HepG2 (cell line): ENCODE data around the gene CEACAM16. TPM values are rescaled to one million over a fixed set of nuclear protein-coding genes. Genes with fewer than 3 reads are reported as not detected.

Source experiments
- ARID3A ChIP-seq: IDR thresholded peaks from 2 replicates; pipeline ENCODE4 v1.6.1; 2012; ENCODE audit warnings: low read depth, low read length, improper control_type of control experiment
- FOSL2 ChIP-seq: sonication (generic); formaldehyde crosslinking; IDR thresholded peaks from 2 replicates; pipeline ENCODE4 v1.4.0; 2020; ENCODE audit warnings: missing genetic modification reagents
- HOXA3 ChIP-seq: sonication (generic); formaldehyde crosslinking; IDR thresholded peaks from 2 replicates; pipeline ENCODE4 v1.5.0; 2020; ENCODE audit warnings: missing genetic modification reagents
- HOXA9 ChIP-seq: sonication (generic); formaldehyde crosslinking; IDR thresholded peaks from 2 replicates; pipeline ENCODE4 v1.8.1; 2022; ENCODE audit warnings: missing genetic modification reagents, mild to moderate bottlenecking, moderate library complexity, borderline replicate concordance
- IRX3 ChIP-seq: sonication (generic); formaldehyde crosslinking; IDR thresholded peaks from 2 replicates; pipeline ENCODE4 v1.8.1; 2023; ENCODE audit warnings: mild to moderate bottlenecking, low read depth, missing genetic modification reagents, borderline replicate concordance
- MED8 ChIP-seq: sonication (generic); formaldehyde crosslinking; IDR thresholded peaks from 2 replicates; pipeline ENCODE4 v1.8.1; 2023; ENCODE audit warnings: mild to moderate bottlenecking, missing genetic modification reagents; ENCODE audit not compliant: insufficient replicate concordance
- MEIS2 ChIP-seq: sonication (generic); formaldehyde crosslinking; IDR thresholded peaks from 2 replicates; pipeline ENCODE4 v1.9.0; 2021; ENCODE audit warnings: mild to moderate bottlenecking, missing genetic modification reagents
- MIXL1 ChIP-seq: IDR thresholded peaks from 2 replicates; pipeline ENCODE4 v1.6.1; 2016
- MTERF4 ChIP-seq: sonication (generic); formaldehyde crosslinking; IDR thresholded peaks from 2 replicates; pipeline ENCODE4 v1.8.0; 2023; ENCODE audit warnings: mild to moderate bottlenecking, missing genetic modification reagents
- ONECUT2 ChIP-seq: sonication (generic); formaldehyde crosslinking; IDR thresholded peaks from 2 replicates; pipeline ENCODE4 v1.4.0; 2020; ENCODE audit warnings: missing genetic modification reagents
- PRMT3 ChIP-seq: sonication (generic); formaldehyde crosslinking; IDR thresholded peaks from 2 replicates; pipeline ENCODE4 v1.8.1; 2022; ENCODE audit warnings: low read depth, mild to moderate bottlenecking, moderate library complexity, missing genetic modification reagents, borderline replicate concordance
- REL ChIP-seq: sonication (generic); formaldehyde crosslinking; conservative IDR thresholded peaks from 2 replicates; pipeline ENCODE4 v1.8.0; 2022; ENCODE audit warnings: mild to moderate bottlenecking, missing genetic modification reagents, moderate library complexity
- THAP9 ChIP-seq: sonication (generic); formaldehyde crosslinking; IDR thresholded peaks from 2 replicates; pipeline ENCODE4; 2020; ENCODE audit warnings: missing genetic modification reagents, mild to moderate bottlenecking, borderline replicate concordance
- TP53 ChIP-seq: sonication (generic); formaldehyde crosslinking; conservative IDR thresholded peaks from 2 replicates; pipeline ENCODE4 v1.4.0; 2020; ENCODE audit warnings: missing genetic modification reagents
- XRCC5 ChIP-seq: fragments of 200-400 bp; formaldehyde crosslinking; optimal IDR thresholded peaks from 2 replicates; pipeline ENCODE3; 2017; ENCODE audit warnings: mild to moderate bottlenecking, low read length
- ZBTB3 ChIP-seq: sonication (generic); formaldehyde crosslinking; IDR thresholded peaks from 2 replicates; pipeline ENCODE4 v1.4.0; 2020; ENCODE audit warnings: low read depth, mild to moderate bottlenecking, moderate library complexity, missing genetic modification reagents, borderline replicate concordance
- ZMYM3 ChIP-seq: sonication (generic); formaldehyde crosslinking; IDR thresholded peaks from 2 replicates; pipeline ENCODE4 v1.5.1; 2020; ENCODE audit warnings: mild to moderate bottlenecking, missing genetic modification reagents
- ZNF20 ChIP-seq: sonication (generic); formaldehyde crosslinking; IDR thresholded peaks from 2 replicates; pipeline ENCODE4 v1.4.0; 2020; ENCODE audit warnings: mild to moderate bottlenecking, moderate library complexity, missing genetic modification reagents
- ZNF331 ChIP-seq: sonication (generic); formaldehyde crosslinking; IDR thresholded peaks from 2 replicates; pipeline ENCODE4 v1.4.0; 2020; ENCODE audit warnings: missing genetic modification reagents
- ZNF362 ChIP-seq: sonication (generic); formaldehyde crosslinking; IDR thresholded peaks from 2 replicates; pipeline ENCODE4 v1.4.0; 2020; ENCODE audit warnings: missing genetic modification reagents, mild to moderate bottlenecking, borderline replicate concordance
- ZNF460 ChIP-seq: sonication (generic); formaldehyde crosslinking; IDR thresholded peaks from 2 replicates; pipeline ENCODE4 v1.5.1; 2020; ENCODE audit warnings: missing genetic modification reagents, mild to moderate bottlenecking, borderline replicate concordance
- ZNF703 ChIP-seq: sonication (generic); formaldehyde crosslinking; IDR thresholded peaks from 2 replicates; pipeline ENCODE4 v1.5.1; 2020; ENCODE audit warnings: missing genetic modification reagents, mild to moderate bottlenecking, moderate library complexity, borderline replicate concordance
- ZNF780A ChIP-seq: sonication (generic); formaldehyde crosslinking; IDR thresholded peaks from 2 replicates; pipeline ENCODE4 v1.8.0; 2022; ENCODE audit warnings: mild to moderate bottlenecking, missing genetic modification reagents, moderate library complexity
- ZNF816 ChIP-seq: sonication (generic); formaldehyde crosslinking; IDR thresholded peaks from 2 replicates; pipeline ENCODE4 v1.8.0; 2022; ENCODE audit warnings: missing genetic modification reagents, mild to moderate bottlenecking, borderline replicate concordance
- polyA plus RNA-seq, 8 experiments: library from polyadenylated mRNA; depleted of rRNA in 3 of 8; stranded (reverse) in 7 of 8; unstranded in 1 of 8; fragments of >200 nt; fragmentation: Illumina TruSeq in 4 of 8; extraction: Trizol in 4 of 8; gene quantifications; 2 replicates each; pipeline versions ENCODE4 v1.2.1 to v1.2.3, GENCODE V29; 2011 to 2016; ENCODE audit warnings: low read depth in 4 of 8, missing spikeins in 1 of 8, mixed read lengths in 1 of 8; ENCODE audit not compliant: insufficient read depth in 1 of 8
- total RNA-seq, 5 experiments: library from RNA; depleted of rRNA; stranded (reverse); fragments of >200 nt; fragmentation: Illumina TruSeq; extraction: Trizol; gene quantifications; 2 replicates each; pipeline ENCODE4 v1.2.3, GENCODE V29; 2016; ENCODE audit warnings: low read depth in 1 of 5

Gene CEACAM16
- total and polyA plus RNA-seq, 2 of the 13 experiments (the other 11 are each of a cell fraction or from before 2014, with no cell fraction given), result not detected

- TF ChIP-seq MIXL1 (CRISPR knock-in tag), result peak; percentile 42; the same call in 1 of the 2 replicates
- TF ChIP-seq TP53 (CRISPR knock-in tag), result no peak
- TF ChIP-seq ZNF816 (CRISPR knock-in tag), result no peak
- no peak for TF ChIP-seq MED8 (CRISPR knock-in tag)
- no peak for TF ChIP-seq ZNF780A (CRISPR knock-in tag)
- no peak for TF ChIP-seq ZNF362 (CRISPR knock-in tag)
- no peak for TF ChIP-seq ZNF703 (CRISPR knock-in tag)
- no peak for TF ChIP-seq XRCC5
- no peak for TF ChIP-seq HOXA9 (CRISPR knock-in tag)
- TF ChIP-seq ZNF460, result no peak
- TF ChIP-seq ZMYM3, result 0 out of 2 replicates have a peak, but pooled peaks have one; percentile 32
- TF ChIP-seq ZNF20 (CRISPR knock-in tag), result no peak
- TF ChIP-seq ONECUT2 (CRISPR knock-in tag), result peak; percentile 46; the same call in 1 of the 2 replicates
- TF ChIP-seq ZBTB3 (CRISPR knock-in tag), result no peak
- no peak for TF ChIP-seq MEIS2 (CRISPR knock-in tag)
- no peak for TF ChIP-seq PRMT3 (CRISPR knock-in tag)
- no peak for TF ChIP-seq THAP9 (CRISPR knock-in tag)
- TF ChIP-seq HOXA3 (CRISPR knock-in tag), result peak; percentile 51; the same call in 1 of the 2 replicates
- TF ChIP-seq REL (CRISPR knock-in tag), result no peak
- TF ChIP-seq IRX3 (CRISPR knock-in tag), result no peak
- TF ChIP-seq ARID3A, result no peak
- no peak for TF ChIP-seq MTERF4 (CRISPR knock-in tag)
- TF ChIP-seq FOSL2 (CRISPR knock-in tag), result no peak
- TF ChIP-seq ZNF331, result peak; percentile 42; the same call in 1 of the 2 replicates
Measured at GRCh38 chr19:44696939-44697669, 1.8 kb upstream of the CEACAM16 start (continued).
